T-helper 1 cell treated with Interleukin-12 subunit alpha and Interleukin-12 subunit beta and Interleukin-4 antibody, amounts not matched to agents 30 ng/mL and 1 ng/mL, for 36 hours (primary cell): ENCODE results near the gene LGALS4. TPM values are rescaled to one million over a fixed set of nuclear protein-coding genes. Genes with fewer than 3 reads are reported as not detected.
"Not testable (repeated sequence)": the region's sequence is repeated elsewhere in the genome, so short reads cannot be mapped to it uniquely, and the experiment has no call there.

ENCODE experiments used
- intact Hi-C: fragments of 100-400 bp; cut with micrococcal nuclease; formaldehyde crosslinking; loops from one replicate; pipeline ENCODE4 v1.15.1; 2024
- total RNA-seq: library from RNA; stranded (reverse); gene quantifications from 2 replicates; pipeline ENCODE4 v1.2.3, GENCODE V29; 2022

Gene LGALS4
- total RNA-seq, 1 donor from 2014 or later = 1.8 TPM

DNA sequence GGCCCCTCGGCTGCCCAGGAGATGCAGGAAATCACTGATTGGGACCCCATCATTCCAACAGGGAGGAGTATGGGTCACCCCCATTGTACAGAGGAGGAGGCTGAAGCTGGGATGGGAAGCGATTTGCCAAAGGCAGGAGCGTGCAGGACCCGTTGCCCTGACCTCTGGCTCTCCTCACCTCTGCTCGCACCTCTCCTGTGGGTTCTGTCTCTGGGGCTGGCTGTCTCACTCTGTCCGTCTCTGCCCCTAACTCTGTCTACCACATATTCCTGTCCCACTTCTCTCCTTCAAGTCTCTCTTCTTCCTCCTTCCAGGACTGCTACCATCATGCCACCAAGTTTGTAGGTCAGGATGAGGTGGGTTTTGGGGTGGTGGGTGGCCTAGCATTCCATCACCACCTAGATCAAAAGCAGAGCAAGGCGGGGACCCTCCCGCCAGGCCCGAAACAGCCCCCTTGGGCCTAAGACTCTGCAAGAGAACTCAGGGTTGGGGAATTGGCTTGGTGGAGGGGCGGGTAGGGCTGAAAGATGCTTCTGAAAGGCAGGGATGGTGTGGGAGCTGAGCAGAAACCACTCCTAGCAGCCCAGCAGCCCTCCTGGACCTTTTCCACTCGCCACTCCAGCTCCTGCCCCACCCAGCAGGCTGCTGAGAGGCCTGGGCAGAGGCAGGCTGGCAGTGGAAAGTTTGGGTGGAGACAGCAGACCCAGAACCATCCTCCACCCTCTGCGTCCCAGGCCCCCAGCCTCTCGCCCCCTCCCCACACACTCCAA lies 38.4 kb downstream of the LGALS4 start:
- intact Hi-C loops = loop anchor here (2.0 kb wide), 1 partner anchor 18 kb away; no protein-coding TSS in a partner anchor

DNA sequence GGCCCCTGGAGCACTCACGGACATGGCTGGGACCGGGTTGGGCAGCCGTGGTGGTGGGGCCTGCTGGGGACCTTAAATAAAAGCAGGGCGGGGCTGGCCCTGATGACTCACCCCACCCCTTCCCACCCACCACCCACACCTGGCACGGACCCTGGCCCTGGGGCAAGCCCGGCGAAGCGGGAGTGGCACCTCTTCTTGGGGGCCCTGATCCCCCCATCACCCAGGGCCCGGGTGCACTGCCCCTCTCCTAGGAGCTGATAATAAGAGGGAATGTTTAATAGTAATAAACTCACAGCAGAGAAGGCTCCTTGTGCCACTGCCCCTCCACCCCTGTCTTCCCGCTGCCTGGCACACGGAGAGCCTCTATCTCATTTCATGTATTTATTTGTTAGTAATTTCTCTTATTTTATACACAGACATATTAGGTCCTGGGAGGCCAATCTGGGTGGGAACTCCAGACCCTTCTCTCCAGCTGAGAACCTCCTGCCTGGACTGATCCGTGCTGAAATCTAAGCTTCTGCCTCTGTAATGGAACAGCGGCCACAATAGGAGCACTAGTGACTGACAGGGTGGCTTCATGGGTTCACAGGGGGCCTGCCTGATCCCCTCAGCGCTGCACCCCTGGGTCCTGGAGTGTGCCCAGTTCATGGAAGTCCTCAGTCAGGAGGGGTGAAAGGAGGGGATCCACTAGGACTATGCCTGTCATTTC lies 39.1 kb downstream of the LGALS4 start, which contains the start of gene LGALS7:
LGALS7 (minus strand) TSS at position 49 of the 709 bp plus-strand sequence; CDS start at position 24, 25 bp downstream.
- intact Hi-C loops = loop anchor here (2.0 kb wide), 1 partner anchor 19 kb away; no protein-coding TSS in a partner anchor

DNA sequence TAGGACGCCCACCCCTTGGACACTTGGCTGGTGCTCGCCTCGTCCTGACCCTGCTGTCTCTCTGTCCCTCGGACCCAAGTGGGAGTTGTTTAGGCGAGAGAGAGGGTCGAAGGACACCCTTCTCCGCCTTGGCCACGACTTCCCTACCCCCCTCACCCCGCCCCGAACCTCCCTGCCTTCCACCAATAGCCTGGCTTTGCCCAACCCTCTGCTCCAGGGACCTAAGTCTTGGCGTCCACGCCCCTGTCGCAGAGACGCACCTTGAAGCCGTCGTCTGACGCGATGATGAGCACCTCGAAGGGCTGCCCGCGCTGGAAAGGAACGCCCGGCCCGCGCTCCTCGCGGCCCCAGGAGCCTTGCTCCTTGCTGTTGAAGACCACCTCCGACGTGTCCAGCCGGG lies 41.2 kb downstream of the LGALS4 start:
- intact Hi-C loops = not testable (repeated sequence)

DNA sequence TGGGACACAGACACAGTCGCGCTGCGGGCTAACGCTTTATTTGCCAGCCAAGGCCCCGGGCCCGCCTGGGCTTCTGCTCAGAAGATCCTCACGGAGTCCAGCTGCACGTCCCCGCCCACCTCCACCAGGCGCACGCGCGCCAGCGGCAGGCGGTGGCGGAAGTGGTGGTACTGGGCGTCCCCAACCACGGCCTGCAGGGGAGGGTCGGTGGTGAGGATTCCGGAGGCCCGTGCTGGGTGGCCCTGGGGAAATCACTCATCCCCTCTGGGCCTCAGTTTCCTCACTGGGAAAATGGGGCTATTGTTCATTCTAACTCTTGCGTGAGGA lies 41.8 kb downstream of the LGALS4 start:
- intact Hi-C loops = not testable (repeated sequence)

DNA sequence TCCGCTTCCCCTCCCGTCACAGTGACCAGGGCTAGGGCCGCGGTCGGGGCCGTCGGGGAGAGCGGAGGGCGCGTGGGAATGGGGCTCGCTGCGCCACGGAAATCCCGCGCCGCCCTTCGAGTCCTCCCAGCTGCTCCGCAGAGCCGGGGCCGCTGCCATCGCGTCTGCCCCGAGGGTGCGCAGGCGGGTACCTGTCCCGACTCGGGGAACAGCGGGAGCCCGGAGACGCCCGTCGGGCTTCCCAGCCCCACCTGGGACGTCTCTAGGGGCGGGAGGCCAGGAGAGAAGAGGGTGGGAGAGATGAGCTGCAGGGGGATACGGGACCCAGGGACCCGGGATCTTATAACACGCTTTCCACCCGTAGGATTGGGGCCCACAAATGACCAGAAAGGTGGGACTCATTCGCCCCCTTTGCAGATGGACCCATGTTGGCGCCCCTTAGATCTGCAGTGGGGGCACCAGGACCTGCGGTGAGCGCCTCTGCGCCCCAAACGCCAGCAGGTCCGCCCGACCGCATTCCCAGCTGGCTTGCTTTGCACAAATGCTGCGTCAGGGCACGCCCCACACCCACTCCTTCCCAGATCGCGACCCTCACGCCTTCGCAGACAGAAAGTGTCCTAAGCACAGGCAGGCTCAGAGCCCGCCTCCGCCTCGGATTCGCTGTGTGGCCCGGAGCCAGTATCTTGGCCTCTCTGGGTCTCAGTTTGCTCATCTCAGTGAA lies 42.4 kb downstream of the LGALS4 start:
- intact Hi-C loops = not testable (repeated sequence)

DNA sequence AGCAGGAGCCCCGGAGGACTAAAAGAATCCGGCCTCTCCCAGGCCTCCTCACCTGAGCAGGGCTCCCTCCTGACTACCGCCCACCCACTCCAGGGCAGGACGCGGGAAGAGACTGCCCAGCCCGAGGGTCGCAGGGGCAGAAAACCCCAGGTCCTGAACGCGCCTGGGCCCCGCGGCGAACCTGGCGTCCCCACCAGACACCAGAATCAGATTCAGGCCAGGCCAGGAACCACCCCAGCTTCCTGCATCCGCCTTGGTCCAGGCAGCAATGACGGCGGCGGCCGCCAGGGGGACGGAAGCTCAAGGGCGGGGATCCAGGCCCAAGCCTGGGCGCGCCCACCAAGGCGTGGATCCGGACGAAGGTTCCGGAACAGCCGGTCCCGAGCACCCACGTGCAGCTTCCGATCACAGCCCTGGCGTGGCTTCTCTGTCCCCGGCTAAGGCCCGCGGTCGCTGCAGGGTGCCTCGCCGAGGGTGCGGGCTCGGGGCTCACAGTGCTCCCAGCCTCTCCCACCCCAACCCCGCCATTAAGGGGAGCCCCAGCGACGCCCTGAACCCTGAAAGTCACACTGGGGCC lies 43.0 kb downstream of the LGALS4 start:
- intact Hi-C loops = loop anchor here (2.0 to 5.0 kb wide), 5 partner anchors 19 to 161 kb away; partner anchors contain the start of genes ACTN4, ECH1, LGALS7B and MRPS12

DNA sequence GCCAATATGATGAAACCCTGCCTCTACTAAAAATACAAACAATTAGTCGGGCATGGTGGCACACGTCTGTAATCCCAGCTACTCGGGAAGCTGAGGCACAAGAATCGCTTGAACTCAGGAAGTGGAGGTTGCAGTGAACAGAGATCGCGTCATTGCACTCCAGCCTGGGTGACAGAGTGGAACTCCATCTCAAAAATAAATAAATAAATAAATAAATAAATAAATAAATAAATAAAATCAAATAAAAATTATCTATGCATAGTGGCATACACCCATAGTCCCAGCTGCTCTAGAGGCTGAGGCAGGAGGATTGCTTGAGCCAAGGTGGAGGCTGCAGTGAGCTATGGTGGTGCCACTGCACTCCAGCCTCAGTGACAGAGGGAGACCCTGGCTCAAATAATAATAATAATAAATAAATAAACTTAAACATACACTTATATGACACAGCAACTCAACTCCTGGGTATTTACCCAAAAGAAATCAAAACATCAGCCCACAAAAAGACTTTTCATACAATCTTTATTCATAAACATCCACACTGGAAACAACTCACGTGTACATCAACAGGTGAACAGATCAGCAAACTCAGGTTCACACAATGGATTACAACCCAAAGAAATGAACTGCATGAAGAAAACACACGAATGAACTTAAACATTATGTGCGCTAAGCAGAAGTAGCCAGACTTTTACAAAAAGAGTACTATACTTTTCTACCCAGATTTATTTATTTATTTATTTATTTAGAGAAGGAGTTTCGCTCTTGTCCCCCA lies 46.3 kb downstream of the LGALS4 start:
- intact Hi-C loops = loop anchor here (5.0 kb wide), 1 partner anchor 66 kb away; the partner anchor contains the start of gene ECH1

DNA sequence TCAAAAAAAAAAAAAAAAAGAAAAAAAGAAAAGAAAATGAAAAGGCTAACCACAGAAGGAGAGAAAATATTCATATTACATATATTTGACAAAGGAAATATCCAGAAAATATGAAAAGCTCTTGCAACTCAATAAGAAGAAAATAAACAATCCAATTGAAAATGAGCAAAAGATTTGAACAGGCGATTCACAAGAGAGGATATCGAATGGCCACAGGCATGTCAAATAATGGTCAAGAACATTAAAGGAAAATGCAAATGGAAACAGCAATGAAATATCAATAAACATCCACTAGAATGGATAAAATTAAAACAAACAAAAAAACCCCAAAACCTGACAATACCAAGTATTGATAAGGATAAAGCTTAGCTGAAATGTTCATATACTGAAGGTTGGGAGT lies 47.5 kb downstream of the LGALS4 start:
- intact Hi-C loops = loop anchor here (5.0 kb wide), 1 partner anchor 67 kb away; the partner anchor contains the start of gene ECH1

DNA sequence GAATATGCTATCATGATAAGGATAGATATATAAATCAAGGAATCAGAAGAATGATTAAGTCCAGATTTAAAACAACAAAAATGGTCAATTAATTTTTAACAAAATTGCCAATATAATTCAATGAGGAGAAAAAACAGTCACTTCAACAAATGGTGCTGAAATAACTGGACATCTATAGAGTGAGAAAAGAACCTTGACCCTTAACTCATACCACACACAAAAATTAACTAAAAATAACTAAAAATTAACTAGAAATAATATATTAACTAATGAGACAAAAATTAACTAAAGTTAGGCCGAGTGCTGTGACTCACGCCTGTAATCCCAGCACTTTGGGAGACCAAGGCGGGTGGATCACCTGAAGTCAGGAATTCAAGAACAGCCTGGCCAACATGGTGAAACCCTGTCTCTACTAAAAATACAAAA lies 48.9 kb downstream of the LGALS4 start:
- intact Hi-C loops = no loop called here

DNA sequence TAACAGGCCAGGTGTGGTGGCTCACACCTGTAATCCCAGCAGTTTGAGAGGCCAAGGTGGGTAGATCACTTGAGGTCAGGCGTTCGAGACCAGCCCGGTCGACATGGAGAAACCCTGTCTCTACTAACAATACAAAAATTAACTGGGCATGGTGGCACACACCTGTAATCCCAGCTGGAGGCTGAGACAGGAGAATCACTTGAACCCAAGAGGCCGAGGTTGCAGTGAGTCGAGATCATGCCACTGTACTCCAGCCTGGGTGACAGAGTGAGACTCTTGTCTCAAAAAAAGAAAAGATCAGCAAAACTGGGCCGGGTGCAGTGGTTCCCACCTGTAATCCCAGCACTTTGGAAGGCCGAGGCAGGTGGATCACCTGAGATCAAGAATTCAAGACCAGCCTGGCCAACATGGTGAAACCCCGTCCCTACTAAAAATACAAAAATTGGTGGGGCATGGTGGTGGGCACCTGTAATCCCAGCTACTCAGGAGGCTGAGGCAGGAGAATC lies 50.8 kb downstream of the LGALS4 start:
- intact Hi-C loops = not testable (repeated sequence)

DNA sequence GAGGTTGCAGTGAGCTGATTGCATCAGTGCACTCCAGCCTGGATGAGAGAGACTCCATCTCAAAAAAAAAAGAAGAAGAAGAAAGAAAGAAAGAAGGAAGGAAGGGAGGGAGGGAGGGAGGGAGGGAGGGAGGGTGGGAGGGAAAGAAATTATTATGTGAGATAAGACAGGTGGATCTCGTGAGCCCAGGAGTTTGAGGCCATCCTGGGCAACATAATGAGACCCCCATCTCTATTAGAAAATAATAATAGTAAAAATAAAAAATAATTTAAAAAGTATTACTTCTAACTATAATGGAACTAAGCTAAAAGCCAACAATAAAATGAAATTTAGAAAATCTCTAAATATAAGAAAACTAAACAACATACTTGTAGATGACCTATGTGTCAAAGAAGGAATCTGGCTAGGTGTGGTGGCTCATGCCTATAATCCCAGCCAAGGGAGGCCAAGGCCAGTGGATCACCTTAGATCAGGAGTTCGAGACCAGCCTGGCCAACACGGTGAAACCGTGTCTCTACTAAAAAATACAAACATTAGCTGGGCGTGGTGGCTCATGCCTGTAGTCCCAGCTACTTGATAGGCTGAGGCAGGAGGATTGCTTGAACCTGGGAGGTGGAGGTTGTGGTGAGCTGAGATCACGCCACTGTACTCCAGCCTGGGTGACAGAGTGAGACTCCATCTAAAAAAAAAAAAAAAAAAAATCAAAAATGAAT lies 51.8 kb downstream of the LGALS4 start:
- intact Hi-C loops = not testable (repeated sequence)

DNA sequence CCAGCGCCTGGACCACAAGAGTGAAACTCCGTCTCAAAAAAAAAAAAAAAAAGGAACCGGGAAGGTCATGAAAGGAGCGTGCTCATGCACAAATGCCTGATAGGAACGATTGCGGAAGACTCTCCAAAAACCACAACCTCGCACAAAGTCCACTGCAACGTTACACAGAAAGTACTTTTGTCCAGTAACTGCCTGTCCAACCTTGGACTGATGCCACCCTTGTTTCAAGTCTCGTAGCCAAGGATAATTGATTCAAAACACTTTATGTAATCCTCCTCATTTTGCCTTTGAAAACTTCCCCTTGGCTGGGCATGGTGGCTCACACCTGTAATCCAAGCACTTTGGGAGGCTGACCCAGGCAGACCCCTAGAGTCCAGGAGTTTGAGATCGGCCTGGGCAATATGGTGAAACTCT lies 53.1 kb downstream of the LGALS4 start:
- intact Hi-C loops = loop anchor here (10.0 kb wide), 1 partner anchor 45 kb away; no protein-coding TSS in a partner anchor

DNA sequence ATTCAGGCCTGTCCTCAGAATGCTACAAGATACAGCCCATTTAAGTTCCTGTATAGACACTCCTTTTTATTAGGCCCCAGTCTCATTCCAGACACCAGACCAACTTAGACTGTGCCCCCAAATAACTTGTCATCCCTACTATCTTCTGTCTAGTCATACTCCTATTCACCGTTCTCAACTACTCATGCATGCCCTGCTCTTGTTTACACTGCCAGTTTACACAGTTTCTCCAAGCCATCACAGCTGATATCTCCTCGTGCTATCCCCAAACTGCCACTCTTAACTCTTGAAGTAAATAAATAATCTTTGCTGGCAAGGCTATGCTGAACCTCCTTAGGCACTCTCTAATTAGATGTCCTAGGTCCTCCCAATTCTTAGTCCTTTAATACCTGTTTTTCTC lies 58.5 kb downstream of the LGALS4 start:
- intact Hi-C loops = loop anchor here (10.0 kb wide), 1 partner anchor 51 kb away; no protein-coding TSS in a partner anchor

DNA sequence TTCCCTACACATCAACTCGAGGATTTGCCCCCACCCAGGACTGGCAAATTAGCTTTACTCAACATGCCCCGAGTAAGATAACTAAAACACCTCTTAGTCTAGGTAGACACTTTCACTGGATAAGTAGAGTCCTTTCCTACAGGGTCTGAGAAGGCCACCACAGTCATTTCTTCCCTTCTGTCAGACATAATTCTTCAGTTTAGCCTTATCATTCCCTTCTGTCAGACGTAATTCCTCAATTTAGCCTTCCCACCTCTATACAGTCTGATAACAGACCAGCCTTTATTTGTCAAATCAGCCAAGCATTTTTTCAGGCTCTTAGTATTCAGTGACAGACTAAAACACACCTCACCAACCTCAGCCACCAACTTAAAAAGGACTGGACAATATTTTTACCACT lies 59.0 kb downstream of the LGALS4 start:
- intact Hi-C loops = loop anchor here (10.0 kb wide), 1 partner anchor 51 kb away; no protein-coding TSS in a partner anchor

Other genes with a start within 250 kb of the LGALS4 start
- 307 and 314 TPM in 2 replicates for gene MAP4K1, start 195.0 kb downstream of the LGALS4 start, total RNA-seq
- gene EIF3K, start 193.8 kb downstream of the LGALS4 start, total RNA-seq = 313 and 314 TPM in 2 replicates
- 435 and 443 TPM in 2 replicates for gene ACTN4, start 165.3 kb downstream of the LGALS4 start, total RNA-seq
- 4.4 and 4.7 TPM in 2 replicates for gene CAPN12, start 68.5 kb downstream of the LGALS4 start, total RNA-seq
- gene LGALS7, start 39.4 kb downstream of the LGALS4 start, total RNA-seq = not detected in 2 replicates
- not detected in 2 replicates for gene LGALS7B, start 23.7 kb downstream of the LGALS4 start, total RNA-seq
- 152 and 154 TPM in 2 replicates for gene ECH1, start 18.8 kb upstream of the LGALS4 start, total RNA-seq
- 515 and 536 TPM in 2 replicates for gene HNRNPL, start 37.0 kb upstream of the LGALS4 start, total RNA-seq
- gene RINL, start 65.3 kb upstream of the LGALS4 start, total RNA-seq = 79.1 and 82.0 TPM in 2 replicates
- 56.7 TPM in 2 replicates for gene SIRT2, start 86.7 kb upstream of the LGALS4 start, total RNA-seq
- gene NFKBIB, start 87.0 kb upstream of the LGALS4 start, total RNA-seq = 60.2 and 66.3 TPM in 2 replicates
- 1.9 TPM in 2 replicates for gene CCER2, start 99.2 kb upstream of the LGALS4 start, total RNA-seq
- 29.5 and 33.5 TPM in 2 replicates for gene SARS2, start 117.8 kb upstream of the LGALS4 start, total RNA-seq
- gene MRPS12, start 118.0 kb upstream of the LGALS4 start, total RNA-seq = 66.0 and 67.5 TPM in 2 replicates
- gene FBXO17, start 162.8 kb upstream of the LGALS4 start, total RNA-seq = 0.22 TPM in 1 of 2 replicates, not detected in the other
- not detected in 2 replicates for gene FBXO27, start 219.6 kb upstream of the LGALS4 start, total RNA-seq